ENCODE data around the gene ACSL4.

GRCh38 chrX:109774706-109775105 lies 41.6 kb upstream of the ACSL4 start:
- TF ChIP-seq ESRRG (CRISPR knock-in tag; IDR thresholded peaks at IDR 0.05), result no peak
- TF ChIP-seq PATZ1 (CRISPR knock-in tag; IDR thresholded peaks at IDR 0.05; ENCODE audit: borderline replicate concordance), result no peak

Data from SK-N-SH treated with all-trans-retinoic acid at 6 μM for 48 hours (cell line).